Brain microvascular endothelial cell (primary cell): Measurements from ENCODE around the gene REN.

Experiments used
- DNase-seq: peaks from one replicate; pipeline ENCODE4 v3.0.0-alpha.2; 2020
- H3K27ac ChIP-seq: fragments of 250-450 bp; sonication (Bioruptor Pico); 2 replicates; pipeline ENCODE4 v1.5.1; 2020; ENCODE audit warnings: mild to moderate bottlenecking, moderate library complexity
- H3K27me3 ChIP-seq: fragments of 250-450 bp; sonication (Bioruptor Pico); replicated peaks from 2 replicates; pipeline ENCODE4 v1.5.1; 2020; ENCODE audit warnings: mild to moderate bottlenecking
- H3K36me3 ChIP-seq: fragments of 250-450 bp; sonication (Bioruptor Pico); replicated peaks from 2 replicates; pipeline ENCODE4 v1.5.1; 2020; ENCODE audit warnings: mild to moderate bottlenecking
- H3K4me3 ChIP-seq: 2 replicates; pipeline ENCODE4 v1.5.1; 2011; ENCODE audit warnings: low read depth, mild to moderate bottlenecking, control low read depth, low read length, moderate library complexity
- in situ Hi-C: cut with HindIII; loops from 2 replicates; pipeline ENCODE4 v1.10.0; 2017; ENCODE audit warnings: low sequenced_read_pairs, low pct_ligation_motif_present
- TF ChIP-seq, protein P1 (sequence below): IDR thresholded peaks from 2 replicates; pipeline ENCODE4 v1.5.1; 2011; ENCODE audit warnings: low read depth, mild to moderate bottlenecking, moderate library complexity, low read length, control low read depth, inconsistent platforms; ENCODE audit errors: missing control alignments

The REN gene

DNA sequence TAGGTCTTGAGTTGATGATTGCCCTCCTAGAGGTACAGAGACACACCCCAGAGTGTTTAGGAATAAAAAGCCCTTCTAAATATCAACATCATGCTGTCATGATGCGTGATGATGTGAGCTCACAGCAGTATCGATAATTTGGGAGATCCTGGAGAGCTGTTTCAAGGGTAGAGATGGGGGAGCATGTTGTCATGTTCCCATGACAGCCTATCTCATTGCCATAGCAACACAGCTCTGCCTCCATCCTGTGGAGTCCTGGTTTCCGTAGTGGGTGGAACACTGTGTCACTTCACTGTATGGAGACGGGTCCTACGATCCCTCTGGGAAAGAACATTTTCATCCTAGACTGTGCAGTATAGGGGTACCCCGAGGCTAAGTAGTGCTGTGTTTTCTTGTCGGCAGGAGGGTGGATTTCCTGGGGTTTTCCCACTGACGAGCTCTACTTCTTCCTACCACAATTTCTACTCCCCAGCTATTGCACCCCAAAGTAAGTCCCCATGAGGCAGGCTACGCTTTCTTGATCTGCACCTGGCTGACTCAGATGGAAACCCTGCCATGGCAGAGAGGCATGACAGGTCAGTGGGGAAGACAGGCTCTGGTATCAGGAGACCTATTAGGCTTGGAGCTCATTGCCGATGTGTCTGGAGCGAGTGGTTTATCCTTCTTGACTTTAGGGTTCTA is 23.0 kb upstream of the REN start:
- TF ChIP-seq, protein P1, sequence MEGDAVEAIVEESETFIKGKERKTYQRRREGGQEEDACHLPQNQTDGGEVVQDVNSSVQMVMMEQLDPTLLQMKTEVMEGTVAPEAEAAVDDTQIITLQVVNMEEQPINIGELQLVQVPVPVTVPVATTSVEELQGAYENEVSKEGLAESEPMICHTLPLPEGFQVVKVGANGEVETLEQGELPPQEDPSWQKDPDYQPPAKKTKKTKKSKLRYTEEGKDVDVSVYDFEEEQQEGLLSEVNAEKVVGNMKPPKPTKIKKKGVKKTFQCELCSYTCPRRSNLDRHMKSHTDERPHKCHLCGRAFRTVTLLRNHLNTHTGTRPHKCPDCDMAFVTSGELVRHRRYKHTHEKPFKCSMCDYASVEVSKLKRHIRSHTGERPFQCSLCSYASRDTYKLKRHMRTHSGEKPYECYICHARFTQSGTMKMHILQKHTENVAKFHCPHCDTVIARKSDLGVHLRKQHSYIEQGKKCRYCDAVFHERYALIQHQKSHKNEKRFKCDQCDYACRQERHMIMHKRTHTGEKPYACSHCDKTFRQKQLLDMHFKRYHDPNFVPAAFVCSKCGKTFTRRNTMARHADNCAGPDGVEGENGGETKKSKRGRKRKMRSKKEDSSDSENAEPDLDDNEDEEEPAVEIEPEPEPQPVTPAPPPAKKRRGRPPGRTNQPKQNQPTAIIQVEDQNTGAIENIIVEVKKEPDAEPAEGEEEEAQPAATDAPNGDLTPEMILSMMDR: no peak
- Histone ChIP-seq H3K4me3 (no peak overlapping the region), H3K27me3 (peaks cover 2% of the 10 kb centered on the region), H3K27ac (no peak overlapping the region), H3K36me3 (no peaks in the 10 kb centered on the region)
- in situ Hi-C loops: no loop called here
- no peak for DNase-seq

DNA sequence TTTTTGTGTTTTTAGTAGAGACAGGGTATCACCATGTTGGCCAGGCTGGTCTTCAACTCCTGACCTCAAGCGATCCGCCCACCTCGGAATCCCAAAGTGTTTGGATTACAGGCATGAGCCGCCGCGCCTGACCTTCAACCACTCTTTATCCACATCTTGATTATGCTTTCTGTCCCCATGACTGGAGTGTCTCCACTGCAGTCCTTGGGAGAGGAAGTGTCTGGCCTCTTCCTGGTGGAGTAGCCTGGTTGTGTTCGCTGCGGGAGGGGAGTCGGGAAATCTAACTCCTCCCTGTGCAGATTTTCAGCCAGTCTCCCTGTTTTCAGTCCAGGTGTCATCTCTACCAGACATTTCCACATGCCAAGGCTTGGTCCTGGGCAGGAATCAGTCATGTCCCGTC is 20.5 kb upstream of the REN start:
- Histone ChIP-seq H3K4me3 (no peak overlapping the region), H3K27me3 (peaks cover 2% of the 10 kb centered on the region), H3K36me3 (no peaks in the 10 kb centered on the region), H3K27ac (no peak overlapping the region)
- in situ Hi-C loops: no loop called here
- no peak for DNase-seq
- TF ChIP-seq, protein P1: no peak

DNA sequence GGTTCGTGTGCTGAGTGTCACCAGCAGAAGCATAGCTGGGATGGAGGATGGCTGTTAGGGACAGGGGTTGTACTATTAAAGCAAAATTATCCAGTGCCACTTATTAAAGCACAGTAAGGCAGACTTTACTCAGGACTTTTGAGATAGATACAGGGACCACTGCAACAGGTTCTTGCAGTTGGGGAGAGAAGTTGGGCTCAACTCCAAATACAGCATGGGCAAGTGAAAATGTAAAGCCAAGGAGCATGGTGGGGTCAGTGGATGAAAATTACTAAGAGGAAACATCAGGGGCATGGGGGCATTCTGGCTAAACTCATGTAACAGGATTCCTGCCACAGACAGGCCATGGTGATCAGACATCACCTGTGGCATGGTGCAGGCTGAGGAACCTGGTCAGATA is 15.0 kb upstream of the REN start:
- DNase-seq: no peak
- Histone ChIP-seq H3K27me3 (no peaks in the 10 kb centered on the region), H3K27ac (no peak overlapping the region), H3K4me3 (no peak overlapping the region), H3K36me3 (no peaks in the 10 kb centered on the region)
- in situ Hi-C loops: no loop called here
- TF ChIP-seq, protein P1: no peak

DNA sequence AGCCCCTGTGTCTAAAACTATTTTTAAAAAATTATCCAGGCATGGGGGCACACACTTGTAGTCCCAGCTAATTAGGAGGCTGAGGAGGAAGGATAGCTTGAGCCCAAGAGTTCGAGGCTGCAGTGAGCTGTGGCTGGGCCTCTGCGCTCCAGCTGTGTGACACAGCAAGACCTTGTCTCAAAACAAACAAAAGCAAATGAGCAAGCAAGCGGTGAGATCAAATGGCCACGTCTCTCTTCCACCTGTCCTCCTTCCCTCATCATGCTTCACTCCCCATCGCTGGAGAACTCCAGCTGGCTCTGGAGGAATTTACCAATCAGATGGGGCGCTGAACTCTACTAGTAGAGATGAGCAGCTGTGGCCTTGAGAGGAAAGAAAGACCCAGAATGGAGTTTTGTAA is 14.0 kb upstream of the REN start:
- H3K4me3 ChIP-seq: no peak overlapping the region
- in situ Hi-C loops: no loop called here
- H3K27ac ChIP-seq: no peak overlapping the region
- DNase-seq: no peak
- no peaks in the 10 kb centered on the region for H3K27me3 ChIP-seq
- TF ChIP-seq, protein P1: no peak
- no peaks in the 10 kb centered on the region for H3K36me3 ChIP-seq

DNA sequence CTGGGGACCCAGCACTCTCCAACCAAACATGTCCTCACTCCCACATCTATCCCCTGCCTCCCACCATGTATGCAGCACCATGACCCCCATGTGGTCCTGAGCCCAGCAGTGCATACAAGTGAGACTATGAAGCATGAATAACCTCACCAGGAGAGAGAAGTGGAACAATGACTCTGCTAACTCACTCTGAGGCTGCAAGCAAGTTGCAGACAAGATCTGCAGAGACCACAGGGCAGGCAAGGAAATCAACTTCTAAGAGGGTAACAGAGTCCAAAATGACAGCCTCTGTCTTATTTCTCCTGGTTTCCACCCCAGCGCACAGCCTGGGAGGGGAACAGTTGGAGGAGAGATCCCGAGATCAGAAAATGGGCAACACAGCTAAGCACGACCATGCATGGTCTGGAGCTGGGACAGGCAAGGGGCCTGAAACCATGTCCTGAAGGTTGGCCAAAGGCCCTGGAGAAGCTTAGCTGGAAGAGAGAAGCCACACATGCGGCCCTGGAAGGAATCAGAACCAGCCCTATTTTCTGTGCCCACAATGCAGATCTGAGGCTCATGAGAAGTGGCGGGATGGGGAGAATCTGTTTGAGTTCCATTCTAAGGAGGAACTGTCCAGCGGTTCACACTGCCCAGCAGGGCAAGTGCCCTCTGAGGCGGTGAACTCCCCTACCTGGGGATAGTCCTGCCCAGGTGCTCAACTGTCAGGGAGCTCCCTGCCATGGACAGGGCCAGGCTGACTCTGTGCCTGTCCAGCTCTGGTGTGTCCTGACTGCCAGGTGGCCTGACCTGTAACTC is 12.5 kb upstream of the REN start:
- Histone ChIP-seq H3K4me3 (no peak overlapping the region), H3K36me3 (no peaks in the 10 kb centered on the region), H3K27ac (no peak overlapping the region), H3K27me3 (no peaks in the 10 kb centered on the region)
- TF ChIP-seq, protein P1: no peak
- in situ Hi-C loops: no loop called here
- no peak for DNase-seq
